Measurements from ENCODE around the gene AZI2.

Gene AZI2

GRCh38 chr3:28300345-28300962 lies 48.2 kb downstream of the AZI2 start:
- no peak for DNase-seq

- DNase-seq: no peak
Observed at GRCh38 chr3:28299705-28300104, 48.9 kb downstream of the AZI2 start.

DNA sequence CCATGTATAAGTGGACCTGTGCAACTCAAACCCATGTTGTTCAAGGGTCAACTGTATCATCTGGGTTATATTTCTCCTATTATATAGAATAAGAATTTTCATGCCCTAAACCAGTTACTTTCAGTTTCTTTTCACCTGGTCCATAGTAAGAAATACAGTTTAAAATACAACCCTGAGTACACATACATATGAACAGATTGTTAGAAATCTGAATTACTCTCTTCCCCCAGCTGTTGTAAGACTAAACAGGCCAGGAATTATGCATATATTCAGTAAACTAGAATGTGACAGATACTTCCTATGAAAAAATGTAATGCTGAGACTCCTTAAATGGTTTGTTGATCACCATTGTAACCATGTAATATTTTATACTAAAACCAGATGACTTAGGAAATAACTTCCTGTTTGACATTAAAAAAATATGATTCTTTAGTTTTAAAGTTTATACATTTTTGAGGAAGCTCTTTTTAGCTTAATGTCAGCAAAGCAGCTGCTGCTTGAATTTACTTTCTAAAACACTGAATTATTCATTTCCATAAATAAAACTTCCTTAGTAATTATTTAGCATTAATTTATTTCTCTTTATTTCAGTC lies 52.6 kb downstream of the AZI2 start:
- no peak for DNase-seq

- DNase-seq: no peak
Observed at GRCh38 chr3:28294667-28295413, 53.8 kb downstream of the AZI2 start.

- DNase-seq: no peak
Observed at GRCh38 chr3:28292622-28293021, 56.0 kb downstream of the AZI2 start.

DNA sequence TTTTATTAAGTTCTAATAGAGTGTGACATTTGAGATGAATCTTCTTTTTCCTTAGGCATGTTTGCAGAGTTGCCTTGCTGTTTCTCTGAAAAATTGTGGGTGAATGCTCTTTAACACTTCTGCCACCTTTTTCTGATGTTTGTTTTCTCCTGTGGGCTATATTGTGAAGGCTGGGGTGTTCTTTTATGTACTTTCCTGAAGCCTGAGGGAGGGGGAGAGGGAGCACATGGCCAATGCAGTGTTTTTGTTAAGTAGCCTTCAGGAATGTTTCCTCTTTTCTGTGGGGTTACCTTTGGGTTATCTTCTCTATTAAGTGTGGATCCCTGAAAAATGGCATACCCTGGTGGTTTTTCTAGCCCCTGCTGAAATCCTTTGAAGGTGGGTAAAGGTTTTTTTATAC lies 57.0 kb downstream of the AZI2 start:
- no peak for DNase-seq

GRCh38 chr3:28290863-28291300 lies 57.7 kb downstream of the AZI2 start:
- DNase-seq: no peak

GRCh38 chr3:28287046-28287445 lies 61.6 kb downstream of the AZI2 start:
- DNase-seq: no peak

GRCh38 chr3:28286595-28286994 lies 62.0 kb downstream of the AZI2 start:
- no peak for DNase-seq

- DNase-seq: no peak
Observed at GRCh38 chr3:28280781-28281180, 67.8 kb downstream of the AZI2 start.

- no peak for DNase-seq
Observed at GRCh38 chr3:28279770-28280169, 68.9 kb downstream of the AZI2 start.

DNA sequence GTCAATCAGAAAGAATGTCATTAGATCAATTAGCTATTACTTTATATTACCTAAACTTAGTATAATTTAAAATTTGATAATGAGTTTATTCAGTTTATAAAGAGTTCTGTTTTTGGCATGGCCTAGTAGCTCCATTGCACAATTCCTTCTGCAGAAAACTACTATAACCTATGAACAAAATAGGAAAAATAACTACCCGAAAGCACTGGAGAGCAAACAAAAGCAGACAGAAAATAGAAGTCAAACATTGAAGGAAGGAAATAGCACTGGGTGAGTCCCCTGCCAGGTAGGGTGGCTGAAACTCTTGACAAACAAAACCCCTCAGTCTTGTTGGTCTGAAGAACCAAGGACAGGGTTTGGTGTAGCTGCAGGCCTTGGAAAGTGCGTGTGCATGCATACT lies 69.7 kb downstream of the AZI2 start:
- no peak for DNase-seq

DNA sequence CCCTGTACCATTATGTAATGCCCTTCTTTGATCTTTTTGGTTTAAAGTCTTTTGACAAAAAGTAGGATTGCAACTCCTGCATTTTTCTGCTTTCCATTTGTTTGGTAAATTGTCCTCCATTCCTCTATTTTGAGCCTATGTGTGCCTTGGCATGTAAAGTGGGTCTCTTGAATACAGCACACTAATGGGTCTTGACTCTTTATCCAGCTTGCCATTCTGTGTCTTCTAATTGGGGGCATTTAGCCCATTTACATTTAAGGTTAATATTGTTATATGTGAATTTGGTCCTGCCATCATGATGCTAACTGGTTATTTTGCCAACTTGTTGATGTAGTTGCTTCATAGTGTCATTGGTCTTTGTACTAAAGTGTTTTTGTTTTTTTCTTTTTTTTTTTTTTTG lies 74.8 kb downstream of the AZI2 start:
- no peak for DNase-seq
